CD4-positive, alpha-beta T cell (primary cell): ENCODE results near the gene VPS18. TPM values are rescaled to one million over a fixed set of nuclear protein-coding genes. Genes with fewer than 3 reads are reported as not detected.
A peak's percentile ranks its signal among the peaks of the same experiment; 100 is the strongest.

ENCODE experiments used
- ATAC-seq: fragments of 200-7000 bp; cut with Tn5 transposase; one replicate; pipeline ENCODE4 v1.10.0; 2022; ENCODE audit warnings: mild to moderate bottlenecking; ENCODE audit not compliant: poor library complexity
- CTCF ChIA-PET: fragments of 350-600 bp; sonication (Branson Sonifier 250); formaldehyde crosslinking; loops from one replicate; lab custom pipeline; 2021; ENCODE audit warnings: antibody characterized with exemption, inconsistent platforms; lab: Charles Lee
- POLR2A ChIA-PET: fragments of 350-600 bp; sonication (Branson Sonifier 250); formaldehyde crosslinking; loops from one replicate; lab custom pipeline; 2021; ENCODE audit warnings: antibody characterized with exemption, inconsistent platforms; lab: Charles Lee
- DNase-seq, 14 experiments: peaks; one replicate each; pipeline ENCODE4 v3.0.0-alpha.2; 2013 to 2020; ENCODE audit warnings: mixed read lengths in 2 of 14
- H3K27ac ChIP-seq, 2 donors: one replicate each; pipeline versions ENCODE4 v1.5.1 to v1.7.0; 2013; ENCODE audit warnings: low read length in 2 of 2, low read depth in 1 of 2, mild to moderate bottlenecking in 1 of 2
- H3K27me3 ChIP-seq, 2 experiments: 1 replicate in 1 of 2; 2 replicates in 1 of 2; pipeline versions ENCODE4 v1.6.1 to v1.7.0; 2013; ENCODE audit warnings: low read length in 2 of 2, control low read depth in 1 of 2, mild to moderate bottlenecking in 1 of 2, moderate library complexity in 1 of 2; ENCODE audit not compliant: insufficient read depth in 2 of 2, control insufficient read depth in 1 of 2
- H3K36me3 ChIP-seq: one replicate; pipeline ENCODE4 v1.6.1; 2013; ENCODE audit warnings: low read length, control low read depth; ENCODE audit not compliant: insufficient read depth
- H3K4me1 ChIP-seq: one replicate; pipeline ENCODE4 v1.6.1; 2013; ENCODE audit warnings: low read length, control low read depth; ENCODE audit not compliant: insufficient read depth
- H3K4me3 ChIP-seq: one replicate; pipeline ENCODE4 v1.5.1; 2013; ENCODE audit warnings: mild to moderate bottlenecking, low read length, moderate library complexity
- H3K9me3 ChIP-seq, 2 experiments: 1 replicate in 1 of 2; 2 replicates in 1 of 2; pipeline versions ENCODE4 v1.6.1 to v1.7.0; 2013; ENCODE audit warnings: low read length in 2 of 2, mild to moderate bottlenecking in 2 of 2, control low read depth in 1 of 2, moderate library complexity in 1 of 2; ENCODE audit not compliant: control insufficient read depth in 1 of 2, insufficient read depth in 1 of 2
- H3K27ac Mint-ChIP-seq: one replicate; pipeline ENCODE4 v1.8.0; 2020; ENCODE audit warnings: mixed read lengths
- H3K27me3 Mint-ChIP-seq: one replicate; pipeline ENCODE4 v1.8.0; 2021; ENCODE audit warnings: mixed read lengths
- H3K36me3 Mint-ChIP-seq: one replicate; pipeline ENCODE4 v1.8.0; 2021; ENCODE audit warnings: low read depth, mixed read lengths
- H3K4me1 Mint-ChIP-seq: one replicate; pipeline ENCODE4 v1.8.0; 2021; ENCODE audit warnings: low read depth, mixed read lengths
- H3K4me3 Mint-ChIP-seq: one replicate; pipeline ENCODE4 v1.8.0; 2020; ENCODE audit warnings: mild to moderate bottlenecking, mixed read lengths
- H3K9me3 Mint-ChIP-seq: one replicate; pipeline ENCODE4 v1.8.0; 2020; ENCODE audit warnings: mixed read lengths
- CTCF ChIP-seq: fragments of 200-600 bp; IDR thresholded peaks from one replicate; pipeline ENCODE4 v1.8.0; 2022; ENCODE audit warnings: antibody characterized with exemption, mild to moderate bottlenecking
- intact Hi-C, 2 experiments: fragments of 100-400 bp; cut with DNase I in 1 of 2; cut with micrococcal nuclease in 1 of 2; formaldehyde crosslinking; loops; one replicate each; pipeline versions ENCODE4 v1.15.1 to v1.9.0; 2023 to 2025; cut with DNase I, micrococcal nuclease
- total RNA-seq, 174 experiments: library from RNA in 2 of 174; stranded (reverse) in 2 of 174; gene quantifications; one replicate each; pipeline ENCODE4 v1.2.3 and lab custom pipeline; 2021 to 2026

Gene VPS18
- total RNA-seq, 2 experiments from 2014 or later: 20.8 to 21.7 TPM

GRCh38 chr15:40845511-40846284, 48.6 kb upstream of the VPS18 start:
- intact Hi-C loops: no loop called here
- Histone ChIP-seq H3K9me3 (no peaks in the 10 kb centered on the region), H3K4me1 (peaks cover 42% of the 10 kb centered on the region), H3K4me3 (no peak overlapping the region), H3K27me3 (peaks cover 0 to 10% of the 10 kb centered on the region in 2 experiments), H3K27ac (no peak overlapping the region), H3K36me3 (no peaks in the 10 kb centered on the region)
- peaks cover 34% of the 10 kb centered on the region for H3K4me1 Mint-ChIP-seq
- ChIA-PET POLR2A (interaction anchor here (0.6 kb wide), 1 partner anchor 152 kb away, joined by 3 read pairs; no protein-coding TSS in a partner anchor), CTCF (interaction anchor here (0.7 kb wide), 1 partner anchor 49 kb away, joined by 5 read pairs; the partner anchor contains the start of gene VPS18)
- H3K9me3 Mint-ChIP-seq: no peaks in the 10 kb centered on the region
- no peak for DNase-seq
- TF ChIP-seq CTCF: no peak
- H3K27me3 Mint-ChIP-seq: peaks cover 9% of the 10 kb centered on the region
- H3K27ac Mint-ChIP-seq: no peak overlapping the region
- no peak for ATAC-seq
- H3K36me3 Mint-ChIP-seq: no peaks in the 10 kb centered on the region
- H3K4me3 Mint-ChIP-seq: peak overlapping the region; percentile 34

GRCh38 chr15:40846841-40847222, 47.4 kb upstream of the VPS18 start:
- H3K36me3 ChIP-seq: no peaks in the 10 kb centered on the region
- no peak overlapping the region for H3K4me3 ChIP-seq
- peaks cover 9% of the 10 kb centered on the region for H3K27me3 Mint-ChIP-seq
- no peaks in the 10 kb centered on the region for H3K9me3 ChIP-seq
- CTCF ChIA-PET: no interaction called here
- H3K4me1 Mint-ChIP-seq: peaks cover 34% of the 10 kb centered on the region
- no peak overlapping the region for H3K4me3 Mint-ChIP-seq
- H3K27ac Mint-ChIP-seq: peak overlapping the region; percentile 0
- intact Hi-C loops: no loop called here
- peaks cover 42% of the 10 kb centered on the region for H3K4me1 ChIP-seq
- H3K36me3 Mint-ChIP-seq: no peaks in the 10 kb centered on the region
- ATAC-seq (no peak), DNase-seq (no peak)
- no peak overlapping the region for H3K27ac ChIP-seq
- no peaks in the 10 kb centered on the region for H3K9me3 Mint-ChIP-seq
- POLR2A ChIA-PET: no interaction called here
- no peak for TF ChIP-seq CTCF
- peaks cover 0 to 10% of the 10 kb centered on the region in 2 experiments for H3K27me3 ChIP-seq

- H3K27ac ChIP-seq: no peak overlapping the region
- ChIA-PET POLR2A (interaction anchor here (0.6 kb wide), 1 partner anchor 763 kb away, joined by 3 read pairs; no protein-coding TSS in a partner anchor), CTCF (no interaction called here)
- peak overlapping the region; percentile 0 for H3K27ac Mint-ChIP-seq
- peaks cover 9% of the 10 kb centered on the region for H3K27me3 Mint-ChIP-seq
- peaks cover 0 to 10% of the 10 kb centered on the region in 2 experiments for H3K27me3 ChIP-seq
- H3K4me1 ChIP-seq: peaks cover 42% of the 10 kb centered on the region
- peak in 4 of 14 experiments; percentile 31 to 60 (median 42) for DNase-seq
- TF ChIP-seq CTCF: no peak
- intact Hi-C loops: no loop called here
- H3K36me3 ChIP-seq: no peaks in the 10 kb centered on the region
- ATAC-seq: no peak
- H3K4me3 ChIP-seq: no peak overlapping the region
- H3K4me3 Mint-ChIP-seq: no peak overlapping the region
- H3K4me1 Mint-ChIP-seq: peaks cover 34% of the 10 kb centered on the region
- H3K9me3 Mint-ChIP-seq: no peaks in the 10 kb centered on the region
- no peaks in the 10 kb centered on the region for H3K9me3 ChIP-seq
- H3K36me3 Mint-ChIP-seq: no peaks in the 10 kb centered on the region
Observed at GRCh38 chr15:40847223-40847961, 46.9 kb upstream of the VPS18 start.
